Gastrocnemius medialis (tissue), 4 donors: Measurements from ENCODE around the gene RSPO3.

ENCODE experiments used
- POLR2A ChIP-seq, 2 donors: fragments of 450-650 bp; IDR thresholded peaks; one replicate each; pipeline ENCODE4 v1.6.1; 2017; ENCODE audit warnings: antibody characterized with exemption in 2 of 2, mild to moderate bottlenecking in 2 of 2, moderate library complexity in 2 of 2
- TF ChIP-seq, protein P1 (sequence below), 5 experiments: fragments of 450-650 bp in 3 of 5; fragments of 200-600 bp in 2 of 5; sonication (generic) in 2 of 5; IDR thresholded peaks in 4 of 5; conservative IDR thresholded peaks in 1 of 5; 1 replicate in 4 of 5; 2 replicates in 1 of 5; pipeline ENCODE4 v1.5.1; 2016 to 2019; ENCODE audit warnings: antibody characterized with exemption in 5 of 5, mild to moderate bottlenecking in 3 of 5, moderate library complexity in 3 of 5

DNA sequence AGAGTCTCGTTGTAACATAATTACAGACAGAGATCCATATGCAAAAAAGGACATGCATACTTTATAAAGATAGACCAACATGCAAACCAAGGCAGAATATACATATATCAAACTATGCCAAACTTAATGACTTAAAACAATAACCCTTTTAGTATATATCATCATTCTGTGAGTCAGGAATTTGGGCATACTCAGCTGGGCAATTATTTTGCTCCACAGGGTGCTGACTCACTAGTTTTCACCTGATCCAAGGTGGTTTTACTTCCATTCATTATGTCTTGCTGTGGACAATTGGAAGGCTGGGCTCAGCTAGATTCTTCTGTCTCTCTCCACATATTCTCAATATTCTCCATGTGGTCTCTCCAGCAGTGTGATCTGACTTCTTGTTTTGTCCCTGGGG, 107.0 kb downstream of the RSPO3 start:
- TF ChIP-seq POLR2A (IDR thresholded peaks at IDR 0.05): no peak
- TF ChIP-seq, protein P1, sequence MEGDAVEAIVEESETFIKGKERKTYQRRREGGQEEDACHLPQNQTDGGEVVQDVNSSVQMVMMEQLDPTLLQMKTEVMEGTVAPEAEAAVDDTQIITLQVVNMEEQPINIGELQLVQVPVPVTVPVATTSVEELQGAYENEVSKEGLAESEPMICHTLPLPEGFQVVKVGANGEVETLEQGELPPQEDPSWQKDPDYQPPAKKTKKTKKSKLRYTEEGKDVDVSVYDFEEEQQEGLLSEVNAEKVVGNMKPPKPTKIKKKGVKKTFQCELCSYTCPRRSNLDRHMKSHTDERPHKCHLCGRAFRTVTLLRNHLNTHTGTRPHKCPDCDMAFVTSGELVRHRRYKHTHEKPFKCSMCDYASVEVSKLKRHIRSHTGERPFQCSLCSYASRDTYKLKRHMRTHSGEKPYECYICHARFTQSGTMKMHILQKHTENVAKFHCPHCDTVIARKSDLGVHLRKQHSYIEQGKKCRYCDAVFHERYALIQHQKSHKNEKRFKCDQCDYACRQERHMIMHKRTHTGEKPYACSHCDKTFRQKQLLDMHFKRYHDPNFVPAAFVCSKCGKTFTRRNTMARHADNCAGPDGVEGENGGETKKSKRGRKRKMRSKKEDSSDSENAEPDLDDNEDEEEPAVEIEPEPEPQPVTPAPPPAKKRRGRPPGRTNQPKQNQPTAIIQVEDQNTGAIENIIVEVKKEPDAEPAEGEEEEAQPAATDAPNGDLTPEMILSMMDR (IDR thresholded peaks at IDR 0.05 in 4 of 5, conservative IDR thresholded peaks at IDR 0.05 in 1 of 5): no peak
